ENCODE measurements around the gene AZIN2. TPM values are rescaled to one million over a fixed set of nuclear protein-coding genes. Genes with fewer than 3 reads are reported as not detected.

The AZIN2 gene
- total RNA-seq, 1 experiment from 2014 or later, result 7.3 TPM

DNA sequence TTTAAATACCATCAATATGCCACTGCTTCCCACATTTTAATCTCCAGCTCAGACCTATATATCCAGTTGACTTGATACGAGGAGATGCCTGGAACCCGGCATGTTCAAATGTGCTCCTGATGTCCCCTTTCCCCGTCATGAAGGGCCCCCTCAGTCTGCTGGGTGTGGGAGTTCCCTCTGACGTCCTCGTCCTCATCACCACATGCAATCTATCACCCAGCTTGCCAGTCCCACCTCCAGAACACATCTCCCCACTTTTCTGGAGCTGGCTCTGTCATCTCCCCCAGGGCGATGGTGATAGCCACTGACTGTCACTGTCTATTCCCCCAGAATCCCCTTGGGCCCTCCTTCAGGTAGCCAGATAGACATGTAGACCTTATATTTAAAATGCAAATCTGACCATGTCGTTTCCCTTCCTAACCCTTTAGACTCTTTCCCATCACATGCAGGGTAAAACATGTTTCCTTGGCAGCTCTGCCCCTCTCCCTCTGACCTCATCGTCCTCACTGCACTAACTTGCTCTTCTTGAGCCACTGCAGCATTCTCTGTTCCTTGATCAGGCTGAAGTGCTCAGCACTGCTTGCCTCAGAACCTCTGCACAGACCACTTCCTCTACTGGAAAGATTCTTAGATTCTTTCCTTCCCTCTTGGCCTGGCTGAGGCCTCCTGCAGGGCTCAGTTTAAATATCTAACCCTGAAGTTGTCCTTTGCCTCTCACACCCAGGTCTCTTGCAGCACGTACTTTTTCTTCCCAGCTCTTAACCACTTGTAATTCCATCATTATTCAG lies 7.4 kb downstream of the AZIN2 start:
- no peaks in the 10 kb centered on the region for H4K20me1 ChIP-seq (ENCODE audit: insufficient read depth)
- ChIA-PET POLR2A (ENCODE audit: unreplicated experiment) (no interaction called here), CTCF (no interaction called here)
- BruUV-seq (replicated peaks), result no TSS peak
- H3K36me3 ChIP-seq (ENCODE audit: low read depth), result no peaks in the 10 kb centered on the region
- TF ChIP-seq, protein P1, sequence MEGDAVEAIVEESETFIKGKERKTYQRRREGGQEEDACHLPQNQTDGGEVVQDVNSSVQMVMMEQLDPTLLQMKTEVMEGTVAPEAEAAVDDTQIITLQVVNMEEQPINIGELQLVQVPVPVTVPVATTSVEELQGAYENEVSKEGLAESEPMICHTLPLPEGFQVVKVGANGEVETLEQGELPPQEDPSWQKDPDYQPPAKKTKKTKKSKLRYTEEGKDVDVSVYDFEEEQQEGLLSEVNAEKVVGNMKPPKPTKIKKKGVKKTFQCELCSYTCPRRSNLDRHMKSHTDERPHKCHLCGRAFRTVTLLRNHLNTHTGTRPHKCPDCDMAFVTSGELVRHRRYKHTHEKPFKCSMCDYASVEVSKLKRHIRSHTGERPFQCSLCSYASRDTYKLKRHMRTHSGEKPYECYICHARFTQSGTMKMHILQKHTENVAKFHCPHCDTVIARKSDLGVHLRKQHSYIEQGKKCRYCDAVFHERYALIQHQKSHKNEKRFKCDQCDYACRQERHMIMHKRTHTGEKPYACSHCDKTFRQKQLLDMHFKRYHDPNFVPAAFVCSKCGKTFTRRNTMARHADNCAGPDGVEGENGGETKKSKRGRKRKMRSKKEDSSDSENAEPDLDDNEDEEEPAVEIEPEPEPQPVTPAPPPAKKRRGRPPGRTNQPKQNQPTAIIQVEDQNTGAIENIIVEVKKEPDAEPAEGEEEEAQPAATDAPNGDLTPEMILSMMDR (conservative IDR thresholded peaks at IDR 0.05), result no peak
- no peak for TF ChIP-seq EZH2 (IDR thresholded peaks at IDR 0.05; ENCODE audit: low read depth)
- H3K4me3 ChIP-seq, result no peak overlapping the region
- no peaks in the 10 kb centered on the region for H3F3A ChIP-seq (ENCODE audit: insufficient read depth, low read depth)
- H2AFZ ChIP-seq, result no peak overlapping the region
- peaks cover 5% of the 10 kb centered on the region for H3K4me1 ChIP-seq (replicated peaks; ENCODE audit: insufficient read depth)
- no peaks in the 10 kb centered on the region for H3K79me2 ChIP-seq (ENCODE audit: low read depth)
- H3K9me3 ChIP-seq (ENCODE audit: insufficient read depth, low read depth), result no peaks in the 10 kb centered on the region
- H3K27ac ChIP-seq, result no peak overlapping the region
- H3K27me3 ChIP-seq (ENCODE audit: insufficient read depth, low read depth), result no peaks in the 10 kb centered on the region
- intact Hi-C loops (cut with micrococcal nuclease; ENCODE audit: unreplicated experiment), result loop anchor here (5.0 to 10.0 kb wide), 2 partner anchors 374 to 641 kb away; no protein-coding TSS in a partner anchor
- H3K9me2 ChIP-seq (ENCODE audit: insufficient read depth), result no peaks in the 10 kb centered on the region
- DNase-seq, result no peak
- no peak overlapping the region for H3K4me2 ChIP-seq

DNA sequence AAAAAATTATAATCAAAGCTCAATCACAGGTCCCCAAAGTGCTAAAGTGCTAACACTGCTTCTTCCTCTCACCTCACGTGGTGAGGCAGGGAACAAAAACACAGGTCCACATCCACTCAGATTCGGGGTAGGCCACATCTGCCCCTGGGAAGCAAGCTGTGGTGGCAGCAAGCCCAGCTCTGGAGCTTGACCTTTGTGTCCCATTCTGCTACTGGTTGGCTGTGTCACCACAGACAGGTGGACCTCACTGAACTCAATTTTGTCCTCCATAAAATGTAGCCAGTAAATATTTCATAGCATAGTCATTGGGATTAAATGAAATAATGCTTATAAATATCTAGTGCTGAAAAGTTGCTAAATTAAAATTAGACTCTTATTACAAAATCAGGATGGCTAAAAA lies 8.5 kb downstream of the AZIN2 start:
- BruUV-seq (replicated peaks), result no TSS peak
- peaks cover 5% of the 10 kb centered on the region for H3K4me1 ChIP-seq (replicated peaks; ENCODE audit: insufficient read depth)
- intact Hi-C loops (cut with micrococcal nuclease; ENCODE audit: unreplicated experiment), result loop anchor here (5.0 to 10.0 kb wide), 2 partner anchors 375 to 642 kb away; no protein-coding TSS in a partner anchor
- H3K27me3 ChIP-seq (ENCODE audit: insufficient read depth, low read depth), result no peaks in the 10 kb centered on the region
- no peaks in the 10 kb centered on the region for H3F3A ChIP-seq (ENCODE audit: insufficient read depth, low read depth)
- H3K36me3 ChIP-seq (ENCODE audit: low read depth), result no peaks in the 10 kb centered on the region
- H3K27ac ChIP-seq, result no peak overlapping the region
- H3K9me2 ChIP-seq (ENCODE audit: insufficient read depth), result no peaks in the 10 kb centered on the region
- H2AFZ ChIP-seq, result no peak overlapping the region
- H3K4me3 ChIP-seq, result no peak overlapping the region
- TF ChIP-seq, protein P1 (conservative IDR thresholded peaks at IDR 0.05), result no peak
- no peak for TF ChIP-seq EZH2 (IDR thresholded peaks at IDR 0.05; ENCODE audit: low read depth)
- H3K9me3 ChIP-seq (ENCODE audit: insufficient read depth, low read depth), result no peaks in the 10 kb centered on the region
- H3K4me2 ChIP-seq, result no peak overlapping the region
- no peaks in the 10 kb centered on the region for H4K20me1 ChIP-seq (ENCODE audit: insufficient read depth)
- CTCF ChIA-PET, result no interaction called here
- POLR2A ChIA-PET (ENCODE audit: unreplicated experiment), result no interaction called here
- no peak for DNase-seq
- no peaks in the 10 kb centered on the region for H3K79me2 ChIP-seq (ENCODE audit: low read depth)

DNA sequence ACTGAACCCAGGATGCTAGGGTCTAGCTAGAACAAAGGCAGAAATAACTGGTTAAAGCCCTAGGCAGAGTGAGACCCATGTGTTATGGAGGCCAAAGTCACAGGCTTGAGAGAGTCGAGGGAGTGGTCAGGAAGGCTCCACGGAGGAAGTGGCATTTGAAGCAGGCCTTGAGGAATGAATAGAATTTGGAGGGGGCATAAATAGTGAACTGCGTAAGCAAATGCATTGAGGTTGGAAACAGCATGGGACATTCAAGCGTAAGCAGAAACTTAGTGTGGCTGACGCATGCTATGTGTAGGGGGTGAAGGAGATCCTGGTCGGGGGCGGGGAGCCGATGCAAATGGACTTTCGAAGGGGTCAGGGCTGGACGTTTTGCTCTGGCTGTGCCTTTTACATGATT lies 11.5 kb downstream of the AZIN2 start:
- no peak overlapping the region for H3K4me2 ChIP-seq
- H2AFZ ChIP-seq, result no peak overlapping the region
- H3K27ac ChIP-seq, result no peak overlapping the region
- no peaks in the 10 kb centered on the region for H3K9me3 ChIP-seq (ENCODE audit: insufficient read depth, low read depth)
- no peaks in the 10 kb centered on the region for H3K27me3 ChIP-seq (ENCODE audit: insufficient read depth, low read depth)
- H4K20me1 ChIP-seq (ENCODE audit: insufficient read depth), result no peaks in the 10 kb centered on the region
- no peak overlapping the region for H3K4me3 ChIP-seq
- no peaks in the 10 kb centered on the region for H3F3A ChIP-seq (ENCODE audit: insufficient read depth, low read depth)
- DNase-seq, result no peak
- ChIA-PET CTCF (no interaction called here), POLR2A (ENCODE audit: unreplicated experiment) (no interaction called here)
- BruUV-seq (replicated peaks), result no TSS peak
- peaks cover 5% of the 10 kb centered on the region for H3K4me1 ChIP-seq (replicated peaks; ENCODE audit: insufficient read depth)
- no peaks in the 10 kb centered on the region for H3K36me3 ChIP-seq (ENCODE audit: low read depth)
- no peak for TF ChIP-seq EZH2 (IDR thresholded peaks at IDR 0.05; ENCODE audit: low read depth)
- TF ChIP-seq, protein P1 (conservative IDR thresholded peaks at IDR 0.05), result no peak
- intact Hi-C loops (cut with micrococcal nuclease; ENCODE audit: unreplicated experiment), result no loop called here
- no peaks in the 10 kb centered on the region for H3K79me2 ChIP-seq (ENCODE audit: low read depth)
- H3K9me2 ChIP-seq (ENCODE audit: insufficient read depth), result no peaks in the 10 kb centered on the region

Data from PC-9 (cell line).